H1 (cell line): Measurements from ENCODE around the gene SOX12. TPM values are rescaled to one million over a fixed set of nuclear protein-coding genes. Genes with fewer than 3 reads are reported as not detected.

Experiments
- CTCF ChIA-PET: fragments of 300-600 bp; sonication (Branson Sonifier 250); formaldehyde crosslinking; loops from one replicate; lab custom pipeline; 2021; ENCODE audit not compliant: partially characterized antibody; lab: Charles Lee
- POLR2A ChIA-PET: fragments of 300-600 bp; sonication (Branson Sonifier 250); formaldehyde crosslinking; loops from one replicate; lab custom pipeline; 2021; ENCODE audit warnings: inconsistent platforms; ENCODE audit not compliant: partially characterized antibody; lab: Charles Lee
- DNase-seq, 2 experiments: peaks; one replicate each; pipeline versions ENCODE4 v3.0.0 to v3.0.0-alpha.2; 2010 to 2022; ENCODE audit warnings: low spot score in 2 of 2, low read depth in 1 of 2, mixed read lengths in 1 of 2
- FAIRE-seq: peaks from 2 replicates; lab custom pipeline; 2011; peaks lifted over from hg19 to GRCh38; lab: Jason Lieb, UNC
- H2AFZ ChIP-seq: 2 replicates; pipeline ENCODE4 v1.8.1; 2012; ENCODE audit warnings: low read length, inconsistent platforms
- H2AK5ac ChIP-seq: 2 replicates; pipeline ENCODE4 v1.6.1; 2013; ENCODE audit warnings: low read depth, low read length
- H2BK120ac ChIP-seq: replicated peaks from 2 replicates; pipeline ENCODE3; 2013; ENCODE audit warnings: low read depth, low read length, inconsistent platforms
- H2BK12ac ChIP-seq: 2 replicates; pipeline ENCODE4 v1.6.1; 2013; ENCODE audit warnings: low read depth, low read length
- H2BK15ac ChIP-seq: 2 replicates; pipeline ENCODE4 v1.6.1; 2013; ENCODE audit warnings: low read length
- H2BK20ac ChIP-seq: 2 replicates; pipeline ENCODE4 v1.6.1; 2013; ENCODE audit warnings: low read length
- H2BK5ac ChIP-seq: 2 replicates; pipeline ENCODE4 v1.6.1; 2013; ENCODE audit warnings: low read depth, low read length
- H3K14ac ChIP-seq: 2 replicates; pipeline ENCODE4 v1.6.1; 2013; ENCODE audit warnings: inconsistent platforms; ENCODE audit not compliant: insufficient read length
- H3K18ac ChIP-seq: 2 replicates; pipeline ENCODE4 v1.6.1; 2013; ENCODE audit warnings: low read length; ENCODE audit errors: extremely low read depth
- H3K23ac ChIP-seq: 2 replicates; pipeline ENCODE4 v1.6.1; 2013; ENCODE audit warnings: inconsistent platforms; ENCODE audit not compliant: insufficient read length
- H3K23me2 ChIP-seq: 2 replicates; pipeline ENCODE4 v1.6.1; 2013; ENCODE audit warnings: low read depth, low read length
- H3K27ac ChIP-seq: 2 replicates; pipeline ENCODE4 v1.6.1; 2011; ENCODE audit warnings: low read depth, low read length, inconsistent platforms
- H3K27me3 ChIP-seq, 4 experiments: replicated peaks in 1 of 4; 1 replicate in 1 of 4; 2 replicates in 3 of 4; pipeline versions ENCODE4 v1.6.1 to v1.8.1; 2011 to 2013; ENCODE audit warnings: low read length in 3 of 4, mild to moderate bottlenecking in 3 of 4, inconsistent platforms in 2 of 4, mixed read lengths in 2 of 4, moderate library complexity in 1 of 4; ENCODE audit not compliant: control insufficient read depth in 3 of 4, insufficient read depth in 3 of 4; ENCODE audit errors: extremely low read depth in 1 of 4
- H3K36me3 ChIP-seq, 4 experiments: 2 replicates each; pipeline versions ENCODE4 v1.6.1 to v1.8.1; 2011 to 2013; ENCODE audit warnings: mild to moderate bottlenecking in 4 of 4, low read length in 3 of 4, moderate library complexity in 2 of 4, control low read depth in 1 of 4, inconsistent platforms in 1 of 4; ENCODE audit not compliant: insufficient read depth in 4 of 4, control insufficient read depth in 2 of 4
- H3K4ac ChIP-seq: replicated peaks from 2 replicates; pipeline ENCODE3; 2013; ENCODE audit warnings: low read length, low read depth, mixed read lengths, inconsistent platforms; ENCODE audit not compliant: insufficient read length
- H3K4me1 ChIP-seq, 4 experiments: replicated peaks in 1 of 4; 1 replicate in 1 of 4; 2 replicates in 3 of 4; pipeline versions ENCODE4 v1.6.1 to v1.8.1; 2011 to 2013; ENCODE audit warnings: low read length in 3 of 4, inconsistent platforms in 2 of 4, mixed read lengths in 1 of 4; ENCODE audit not compliant: insufficient read depth in 4 of 4, control insufficient read depth in 3 of 4
- H3K4me2 ChIP-seq, 2 experiments: 2 replicates each; pipeline versions ENCODE4 v1.6.1 to v1.8.1; 2011 to 2013; ENCODE audit warnings: low read depth in 2 of 2, low read length in 2 of 2, control low read depth in 1 of 2, inconsistent platforms in 1 of 2, mild to moderate bottlenecking in 1 of 2; ENCODE audit not compliant: insufficient read depth in 1 of 2
- H3K4me3 ChIP-seq, 4 experiments: fragments of 200-600, 300-600 bp in 1 of 4; sonication (generic), shearing (Covaris generic), sonication (Bioruptor Twin) in 1 of 4; 2 replicates each; pipeline versions ENCODE4 v1.5.1 to v1.8.1; 2011 to 2016; ENCODE audit warnings: low read length in 4 of 4, low read depth in 3 of 4, control low read depth in 2 of 4, inconsistent platforms in 2 of 4, mild to moderate bottlenecking in 2 of 4, mixed read lengths in 1 of 4, moderate library complexity in 1 of 4; ENCODE audit not compliant: insufficient read depth in 2 of 4; ENCODE audit errors: extremely low read depth in 1 of 4
- H3K56ac ChIP-seq: replicated peaks from 2 replicates; pipeline ENCODE3; 2013; ENCODE audit warnings: low read depth, mild to moderate bottlenecking, mixed read lengths, low read length, inconsistent platforms; ENCODE audit not compliant: insufficient read length
- H3K79me1 ChIP-seq: 2 replicates; pipeline ENCODE4 v1.6.1; 2013; ENCODE audit warnings: low read depth, low read length, control low read depth
- H3K79me2 ChIP-seq, 2 experiments: 2 replicates each; pipeline versions ENCODE4 v1.6.1 to v1.8.1; 2012 to 2013; ENCODE audit warnings: low read length in 2 of 2, mild to moderate bottlenecking in 2 of 2, inconsistent platforms in 1 of 2; ENCODE audit not compliant: insufficient read depth in 2 of 2, control insufficient read depth in 1 of 2
- H3K9ac ChIP-seq, 4 experiments: replicated peaks in 1 of 4; 1 replicate in 1 of 4; 2 replicates in 3 of 4; pipeline versions ENCODE4 v1.6.1 to v1.8.1; 2011 to 2013; ENCODE audit warnings: low read depth in 3 of 4, low read length in 3 of 4, control low read depth in 2 of 4, mild to moderate bottlenecking in 2 of 4, moderate library complexity in 2 of 4, inconsistent platforms in 1 of 4; ENCODE audit errors: extremely low read depth in 1 of 4
- H3K9me3 ChIP-seq, 2 experiments: 2 replicates each; pipeline versions ENCODE4 v1.6.1 to v1.8.1; 2012 to 2013; ENCODE audit warnings: mild to moderate bottlenecking in 2 of 2, moderate library complexity in 2 of 2, control low read depth in 1 of 2, inconsistent platforms in 1 of 2, low read depth in 1 of 2, low read length in 1 of 2, mixed read lengths in 1 of 2; ENCODE audit not compliant: insufficient read depth in 2 of 2
- H4K20me1 ChIP-seq, 2 experiments: replicated peaks in 1 of 2; 2 replicates each; pipeline versions ENCODE3 to v1.8.1; 2011 to 2013; ENCODE audit warnings: inconsistent platforms in 2 of 2, low read length in 2 of 2, mild to moderate bottlenecking in 1 of 2; ENCODE audit not compliant: insufficient read depth in 2 of 2, control insufficient read depth in 1 of 2
- H4K5ac ChIP-seq: 2 replicates; pipeline ENCODE4 v1.6.1; 2013; ENCODE audit warnings: low read length, low read depth, mixed read lengths, inconsistent platforms; ENCODE audit not compliant: insufficient read length
- H4K8ac ChIP-seq: 2 replicates; pipeline ENCODE4 v1.8.0; 2013; ENCODE audit warnings: mild to moderate bottlenecking, moderate library complexity, low read length, inconsistent platforms; ENCODE audit not compliant: insufficient read depth; ENCODE audit errors: extremely low read depth
- H4K91ac ChIP-seq: replicated peaks from 2 replicates; pipeline ENCODE3; 2013; ENCODE audit warnings: low read length, mixed read lengths, inconsistent platforms; ENCODE audit not compliant: insufficient read length
- BRCA1 ChIP-seq: IDR thresholded peaks from 2 replicates; pipeline ENCODE4 v1.6.1; 2012; ENCODE audit warnings: low read depth, low read length, improper control_type of control experiment
- WGBS, 2 experiments: shearing (Covaris generic) in 1 of 2; methylation state at CpG; one replicate each; pipeline versions ENCODE4 v1.1.6 to v1.1.7; 2013 to 2015; ENCODE audit warnings: low lambda C conversion rate in 2 of 2, mixed read lengths in 2 of 2, inconsistent platforms in 1 of 2, low coverage in 1 of 2, missing lambda C conversion rate in 1 of 2; ENCODE audit not compliant: insufficient replicate concordance in 2 of 2, insufficient coverage in 1 of 2, insufficient read length in 1 of 2; ENCODE audit errors: extremely low coverage in 1 of 2, missing lambda C conversion rate in 1 of 2; 5-methylcytosine and 5-hydroxymethylcytosine counted together
- polyA plus RNA-seq, 7 experiments: library from polyadenylated mRNA; depleted of rRNA in 3 of 7; stranded (reverse) in 5 of 7; unstranded in 2 of 7; fragments of >200 nt in 5 of 7; fragments of 200-250 nt in 2 of 7; gene quantifications; 1 replicate in 5 of 7; 2 replicates in 1 of 7; 4 replicates in 1 of 7; pipeline versions ENCODE4 v1.2.1 to v1.2.3, GENCODE V29; 2011 to 2013; ENCODE audit warnings: missing spikeins in 2 of 7, mixed read lengths in 2 of 7
- total RNA-seq: library from RNA; stranded (reverse); fragmentation: NEBNext Ultra II Directional; extraction: Animal tissue kit (Norgen Biotek cat#: 25700); gene quantifications from 2 replicates; pipeline ENCODE4 v1.2.1, GENCODE V29; 2021

The SOX12 gene
- total and polyA plus RNA-seq, 2 of the 8 experiments (the other 6 are each of a cell fraction or from before 2014, with no cell fraction given) = 6.4 to 63.0 TPM

GRCh38 chr20:294602-295001 lies 30.8 kb upstream of the SOX12 start:
- DNase-seq (no peak), FAIRE-seq (no peak)
- Histone ChIP-seq H3K79me2 (peaks cover 11 to 26% of the 10 kb centered on the region in 2 experiments; a peak in 3 of 4 replicates), H2BK12ac (no peak overlapping the region), H3K18ac (no peak overlapping the region), H3K56ac (no peak overlapping the region), H3K9ac (no peak overlapping the region), H2AK5ac (no peak overlapping the region), H4K8ac (peak overlapping the region; percentile 32; the same call in 1 of the 2 replicates), H3K4me3 (no peak overlapping the region), H3K14ac (no peak overlapping the region), H4K20me1 (peaks cover 3 to 9% of the 10 kb centered on the region in 2 experiments), H3K23ac (no peak overlapping the region), H3K23me2 (peaks cover 15% of the 10 kb centered on the region), H2BK5ac (no peak overlapping the region), H3K36me3 (no peaks in the 10 kb centered on the region), H4K91ac (no peak overlapping the region), H3K9me3 (no peaks in the 10 kb centered on the region; a peak in 1 of 4 replicates), H2BK20ac (no peak overlapping the region), H2AFZ (no peak overlapping the region), H3K4me1 (peaks cover 2 to 9% (median 5%) of the 10 kb centered on the region in 4 experiments; a peak in 6 of 7 replicates), H3K4me2 (no peak overlapping the region; a peak in 1 of 4 replicates), H4K5ac (no peak overlapping the region), H3K79me1 (peaks cover 3% of the 10 kb centered on the region; the same call in 1 of the 2 replicates), H3K4ac (no peak overlapping the region), H2BK120ac (no peak overlapping the region), H2BK15ac (no peak overlapping the region), H3K27ac (no peak overlapping the region), H3K27me3 (peaks cover 0 to 7% (median 2%) of the 10 kb centered on the region in 4 experiments; a peak in 2 of 7 replicates)
- ChIA-PET POLR2A (interaction anchor here (1.2 to 9.4 kb wide), 4 partner anchors 15 to 113 kb away, joined by 3 to 61 read pairs (median 4); no protein-coding TSS in a partner anchor), CTCF (interaction anchor here (0.7 to 7.8 kb wide), 7 partner anchors 26 to 137 kb away, joined by 3 to 36 read pairs (median 4); partner anchors contain the start of gene SOX12)
- TF ChIP-seq BRCA1 = no peak
- 89% methylated on average over 5 of the region's 5 CpGs; no CpG with 5 or more reads in 1 of the 2 experiments for WGBS, 2 experiments
